ENCODE measurements around the gene LECT2. TPM values are rescaled to one million over a fixed set of nuclear protein-coding genes. Genes with fewer than 3 reads are reported as not detected.

Gene LECT2
- total and polyA plus RNA-seq, 5 donors = not detected

GRCh38 chr5:135900276-135900675 lies 54.5 kb downstream of the LECT2 start:
- Histone ChIP-seq H3K27ac (ENCODE audit: low read length) (no peak overlapping the region), H3K4me3 (ENCODE audit: low read length) (no peak overlapping the region), H3K9me3 (ENCODE audit: control insufficient read depth, low read length) (no peaks in the 10 kb centered on the region), H3K4me1 (ENCODE audit: control insufficient read depth, insufficient read depth, low read length) (no peaks in the 10 kb centered on the region), H3K27me3 (ENCODE audit: control insufficient read depth, insufficient read depth) (no peaks in the 10 kb centered on the region)
- 81% methylated on average over 3 of the region's 3 CpGs for WGBS
- intact Hi-C loops (cut with DNase I) = no loop called here
- DNase-seq (no peak), ATAC-seq (no peak)

GRCh38 chr5:135898651-135899050 lies 56.1 kb downstream of the LECT2 start:
- Histone ChIP-seq H3K27ac (ENCODE audit: low read length) (no peak overlapping the region), H3K4me3 (ENCODE audit: low read length) (no peak overlapping the region), H3K4me1 (ENCODE audit: control insufficient read depth, insufficient read depth, low read length) (no peaks in the 10 kb centered on the region), H3K27me3 (ENCODE audit: control insufficient read depth, insufficient read depth) (no peaks in the 10 kb centered on the region), H3K9me3 (ENCODE audit: control insufficient read depth, low read length) (no peaks in the 10 kb centered on the region)
- ATAC-seq = no peak
- no peak for DNase-seq
- 77% methylated on average over 6 of the region's 6 CpGs for WGBS
- intact Hi-C loops (cut with DNase I) = no loop called here

Other genes starting within 250 kb of the LECT2 start
- not detected for gene SLC25A48, start 120.3 kb downstream of the LECT2 start, total RNA-seq
- 0.25 TPM for gene SLC25A48, start 120.3 kb downstream of the LECT2 start, polyA plus RNA-seq
- not detected for gene IL9, start 59.1 kb downstream of the LECT2 start, total RNA-seq
- not detected for gene IL9, start 59.1 kb downstream of the LECT2 start, polyA plus RNA-seq
- gene TGFBI, start 74.0 kb upstream of the LECT2 start, total RNA-seq = 10 to 100 TPM; 41.6 to 60.4 (median 51.2) TPM
- 44.1 TPM for gene TGFBI, start 74.0 kb upstream of the LECT2 start, polyA plus RNA-seq
- gene SMAD5, start 177.9 kb upstream of the LECT2 start, total RNA-seq = 10 to 100 TPM; 43.9 to 62.9 (median 58.2) TPM
- gene SMAD5, start 177.9 kb upstream of the LECT2 start, polyA plus RNA-seq = 8.7 TPM
- not detected for gene SMIM32, start 238.2 kb upstream of the LECT2 start, total RNA-seq
- gene SMIM32, start 238.2 kb upstream of the LECT2 start, polyA plus RNA-seq = not detected